SK-N-SH treated with all-trans-retinoic acid at 6 μM for 48 hours (cell line): Measurements from ENCODE around the gene GALNT7.
A peak's percentile ranks its signal among the peaks of the same experiment; 100 is the strongest.
"Not testable (repeated sequence)": the region's sequence is repeated elsewhere in the genome, so short reads cannot be mapped to it uniquely, and the experiment has no call there.

Experiments
- ATAC-seq: fragments of 200-7000 bp; cut with Tn5 transposase; 3 replicates; pipeline ENCODE4 v1.9.1; 2020; ENCODE audit warnings: mild to moderate bottlenecking, moderate library complexity
- ARNTL ChIP-seq: fragments of 450-650 bp; formaldehyde crosslinking; IDR thresholded peaks from 2 replicates; pipeline ENCODE4 v1.5.0; 2020; ENCODE audit warnings: low read depth, mild to moderate bottlenecking, moderate library complexity, borderline replicate concordance
- BACH2 ChIP-seq: fragments of 250-450 bp; sonication (Bioruptor Pico); IDR thresholded peaks from 2 replicates; pipeline ENCODE4 v1.9.0; 2021; ENCODE audit warnings: mild to moderate bottlenecking, borderline replicate concordance
- CSDC2 ChIP-seq: fragments of 250-450 bp; sonication (Bioruptor Pico); IDR thresholded peaks from 2 replicates; pipeline ENCODE4 v1.5.0; 2020; ENCODE audit warnings: mild to moderate bottlenecking, moderate library complexity
- CSRNP3 ChIP-seq: fragments of 250-450 bp; sonication (Bioruptor Pico); IDR thresholded peaks from 2 replicates; pipeline ENCODE4 v1.5.1; 2021; ENCODE audit warnings: mild to moderate bottlenecking, moderate library complexity
- ESRRG ChIP-seq: fragments of 250-450 bp; sonication (Bioruptor Pico); IDR thresholded peaks from 2 replicates; pipeline ENCODE4 v1.6.1; 2021; ENCODE audit warnings: mild to moderate bottlenecking
- ISL1 ChIP-seq: fragments of 250-450 bp; sonication (Bioruptor Pico); IDR thresholded peaks from 2 replicates; pipeline ENCODE4 v2.1.2; 2022; ENCODE audit warnings: mild to moderate bottlenecking, moderate library complexity
- OSR1 ChIP-seq: fragments of 250-450 bp; sonication (Bioruptor Pico); IDR thresholded peaks from 2 replicates; pipeline ENCODE4 v1.8.0; 2022; ENCODE audit warnings: moderate library complexity, mild to moderate bottlenecking, inconsistent platforms
- PATZ1 ChIP-seq: fragments of 250-450 bp; sonication (Bioruptor Pico); IDR thresholded peaks from 2 replicates; pipeline ENCODE4 v1.8.0; 2020; ENCODE audit warnings: mild to moderate bottlenecking, moderate library complexity, borderline replicate concordance
- POU6F1 ChIP-seq: fragments of 250-450 bp; sonication (Bioruptor Pico); IDR thresholded peaks from 2 replicates; pipeline ENCODE4 v1.8.0; 2021; ENCODE audit warnings: low read depth, mild to moderate bottlenecking, moderate library complexity, borderline replicate concordance
- PPARA ChIP-seq: fragments of 250-450 bp; sonication (Bioruptor Pico); IDR thresholded peaks from 2 replicates; pipeline ENCODE4 v1.5.0; 2020; ENCODE audit warnings: mild to moderate bottlenecking, borderline replicate concordance
- RARB ChIP-seq: fragments of 250-450 bp; sonication (Bioruptor Pico); IDR thresholded peaks from 2 replicates; pipeline ENCODE4 v1.8.0; 2021; ENCODE audit warnings: mild to moderate bottlenecking, moderate library complexity
- TCF4 ChIP-seq: fragments of 250-450 bp; sonication (Bioruptor Pico); IDR thresholded peaks from 2 replicates; pipeline ENCODE4 v1.8.0; 2021; ENCODE audit warnings: mild to moderate bottlenecking, moderate library complexity, borderline replicate concordance
- TOX ChIP-seq: fragments of 250-450 bp; sonication (Bioruptor Pico); IDR thresholded peaks from 2 replicates; pipeline ENCODE4 v1.8.0; 2021; ENCODE audit warnings: mild to moderate bottlenecking, moderate library complexity, borderline replicate concordance
- TSHZ2 ChIP-seq: fragments of 250-450 bp; sonication (Bioruptor Pico); IDR thresholded peaks from 2 replicates; pipeline ENCODE4 v1.5.0; 2020; ENCODE audit warnings: mild to moderate bottlenecking, moderate library complexity
- ZC3H10 ChIP-seq: fragments of 250-450 bp; sonication (Bioruptor Pico); IDR thresholded peaks from 2 replicates; pipeline ENCODE4 v1.5.1; 2021; ENCODE audit warnings: mild to moderate bottlenecking, moderate library complexity
- ZFP3 ChIP-seq: fragments of 250-450 bp; sonication (Bioruptor Pico); IDR thresholded peaks from 2 replicates; pipeline ENCODE4 v1.5.0; 2020; ENCODE audit warnings: mild to moderate bottlenecking, moderate library complexity
- ZFP30 ChIP-seq: fragments of 450-650 bp; formaldehyde crosslinking; IDR thresholded peaks from 2 replicates; pipeline ENCODE4 v1.5.0; 2022; ENCODE audit warnings: mild to moderate bottlenecking, moderate library complexity
- ZNF565 ChIP-seq: fragments of 450-650 bp; formaldehyde crosslinking; conservative IDR thresholded peaks from 2 replicates; pipeline ENCODE4 v1.5.0; 2020; ENCODE audit warnings: low read depth, mild to moderate bottlenecking, moderate library complexity
- ZNF70 ChIP-seq: fragments of 450-650 bp; formaldehyde crosslinking; IDR thresholded peaks from 2 replicates; pipeline ENCODE4 v1.5.0; 2020; ENCODE audit warnings: mild to moderate bottlenecking, moderate library complexity
- ZNF8 ChIP-seq: fragments of 450-650 bp; formaldehyde crosslinking; IDR thresholded peaks from 2 replicates; pipeline ENCODE4 v1.5.0; 2020; ENCODE audit warnings: mild to moderate bottlenecking, moderate library complexity

Gene GALNT7

GRCh38 chr4:173168396-173169177 lies at the start of gene GALNT7:
Gene GALNT7 (plus strand): TSS chr4:173168811. CDS start chr4:173168836, 25 bp downstream.
- ATAC-seq, result peak; percentile 75
- TF ChIP-seq ESRRG (CRISPR knock-in tag) (no peak), TOX (no peak), ZNF565 (CRISPR knock-in tag) (no peak), OSR1 (CRISPR knock-in tag) (no peak), ISL1 (CRISPR knock-in tag) (no peak), POU6F1 (CRISPR knock-in tag) (no peak), TCF4 (CRISPR knock-in tag) (no peak), BACH2 (CRISPR knock-in tag) (no peak), TSHZ2 (CRISPR knock-in tag) (no peak), ZNF8 (CRISPR knock-in tag) (no peak), ZFP30 (CRISPR knock-in tag) (no peak), PATZ1 (CRISPR knock-in tag) (no peak), RARB (CRISPR knock-in tag) (no peak), ZC3H10 (no peak), CSRNP3 (CRISPR knock-in tag) (no peak), ZNF70 (CRISPR knock-in tag) (no peak)

- ATAC-seq, result not testable (repeated sequence)
These were observed 49.8 kb upstream of the GALNT7 start for GRCh38 chr4:173118819-173119218.

GRCh38 chr4:173119818-173120217 lies 48.8 kb upstream of the GALNT7 start:
- TF ChIP-seq TOX (peak; percentile 69), ISL1 (CRISPR knock-in tag) (peak; percentile 27; the same call in 1 of the 2 replicates), ZC3H10 (no peak)
- ATAC-seq, result peak; percentile 79

- ATAC-seq, result peak; percentile 57
- TF ChIP-seq TSHZ2 (CRISPR knock-in tag) (no peak), CSRNP3 (CRISPR knock-in tag) (no peak), PPARA (CRISPR knock-in tag) (no peak), TOX (no peak), TCF4 (CRISPR knock-in tag) (no peak), OSR1 (CRISPR knock-in tag) (no peak), ZFP3 (CRISPR knock-in tag) (no peak), ARNTL (CRISPR knock-in tag) (no peak), RARB (CRISPR knock-in tag) (no peak), CSDC2 (CRISPR knock-in tag) (no peak), BACH2 (CRISPR knock-in tag) (no peak), POU6F1 (CRISPR knock-in tag) (no peak)
These were observed 47.5 kb upstream of the GALNT7 start for GRCh38 chr4:173121076-173121561.
